Esophagus muscularis mucosa (tissue), 4 donors: ENCODE measurements around the gene VSTM5. TPM values are rescaled to one million over a fixed set of nuclear protein-coding genes. Genes with fewer than 3 reads are reported as not detected.
"Not testable (repeated sequence)": the region's sequence is repeated elsewhere in the genome, so short reads cannot be mapped to it uniquely, and the experiment has no call there.

Source experiments
- DNase-seq: peaks from one replicate; pipeline ENCODE4 v3.0.0-alpha.2; 2017; ENCODE audit errors: extremely low spot score
- H3K27ac ChIP-seq, 4 donors: fragments of 200-600 bp; sonication (generic); replicated peaks in 1 of 4; 1 replicate in 3 of 4; 2 replicates in 1 of 4; pipeline ENCODE4 v1.5.1; 2016 to 2019; ENCODE audit warnings: mild to moderate bottlenecking in 1 of 4
- H3K27me3 ChIP-seq, 4 donors: fragments of 200-600 bp; sonication (generic); one replicate each; pipeline versions ENCODE4 v1.5.1 to v1.6.0; 2016 to 2019
- H3K36me3 ChIP-seq, 4 donors: fragments of 200-600 bp; sonication (generic); one replicate each; pipeline ENCODE4 v1.5.1; 2016 to 2019
- H3K4me1 ChIP-seq, 4 donors: fragments of 200-600 bp; sonication (generic); one replicate each; pipeline ENCODE4 v1.5.1; 2016 to 2019
- H3K4me3 ChIP-seq, 4 donors: fragments of 200-600 bp; sonication (generic); 1 replicate in 2 of 4; 2 replicates in 2 of 4; pipeline ENCODE4 v1.5.1; 2016 to 2019; ENCODE audit warnings: mild to moderate bottlenecking in 4 of 4, moderate library complexity in 1 of 4
- H3K9me3 ChIP-seq, 4 donors: fragments of 200-600 bp; sonication (generic); 1 replicate in 3 of 4; 2 replicates in 1 of 4; pipeline ENCODE4 v1.5.1; 2016 to 2019
- CTCF ChIP-seq, 3 experiments: fragments of 200-600 bp in 2 of 3; fragments of 450-650 bp in 1 of 3; sonication (generic) in 2 of 3; IDR thresholded peaks; one replicate each; pipeline ENCODE4 v1.5.1; 2017 to 2019; ENCODE audit warnings: antibody characterized with exemption in 3 of 3, mild to moderate bottlenecking in 2 of 3, moderate library complexity in 1 of 3
- EP300 ChIP-seq: sonication (generic); formaldehyde crosslinking; IDR thresholded peaks from one replicate; pipeline ENCODE4 v1.6.1; 2017; ENCODE audit warnings: antibody characterized with exemption
- POLR2A ChIP-seq: fragments of 450-650 bp; IDR thresholded peaks from one replicate; pipeline ENCODE4 v1.6.1; 2017; ENCODE audit warnings: antibody characterized with exemption, moderate library complexity, mild to moderate bottlenecking, low read depth
- POLR2AphosphoS5 ChIP-seq, 2 donors: sonication (generic); formaldehyde crosslinking; IDR thresholded peaks; one replicate each; pipeline ENCODE4 v1.6.1; 2017; ENCODE audit warnings: antibody characterized with exemption in 2 of 2
- WGBS: methylation state at CpG from one replicate; pipeline ENCODE4 v1.1.5; 2018; 5-methylcytosine and 5-hydroxymethylcytosine counted together
- intact Hi-C: fragments of 100-400 bp; cut with DNase I; formaldehyde crosslinking; loops from one replicate; pipeline ENCODE4 v1.15.1; 2023
- total RNA-seq, 4 donors: library from RNA; depleted of rRNA; stranded (reverse); fragments of >200 nt; gene quantifications; one replicate each; pipeline versions ENCODE4 v1.1.0 to v1.2.1, GENCODE V29; 2016

VSTM5 gene
- total RNA-seq, 4 donors from 2014 or later, result 0.17 to 0.39 (median 0.17) TPM; not detected in 1

- under 1% methylated on average over 10 of the region's 10 CpGs for WGBS
- TF ChIP-seq POLR2A, result no peak
- no peak for TF ChIP-seq POLR2AphosphoS5 (IDR thresholded peaks at IDR 0.05)
- TF ChIP-seq CTCF (IDR thresholded peaks at IDR 0.05), result no peak
- no peak for TF ChIP-seq EP300
- no peaks in the 10 kb centered on the region for H3K9me3 ChIP-seq
- peak overlapping the region; percentile 80 to 98 (median 85) for H3K4me3 ChIP-seq
- DNase-seq, result no peak
- peaks cover 0 to 11% (median 9%) of the 10 kb centered on the region in 4 donors for H3K36me3 ChIP-seq
- H3K27ac ChIP-seq, result peak overlapping the region; percentile 92 to 99 (median 94)
- H3K4me1 ChIP-seq, result peaks cover 29 to 39% (median 35%) of the 10 kb centered on the region in 4 donors
- intact Hi-C loops, result loop anchor here (2.0 kb wide), 1 partner anchor 43 kb away; the partner anchor contains the start of genes C11orf54 and TAF1D
- H3K27me3 ChIP-seq, result no peaks in the 10 kb centered on the region
These were observed 66.7 kb downstream of the VSTM5 start for GRCh38 chr11:93783765-93784144.

DNA sequence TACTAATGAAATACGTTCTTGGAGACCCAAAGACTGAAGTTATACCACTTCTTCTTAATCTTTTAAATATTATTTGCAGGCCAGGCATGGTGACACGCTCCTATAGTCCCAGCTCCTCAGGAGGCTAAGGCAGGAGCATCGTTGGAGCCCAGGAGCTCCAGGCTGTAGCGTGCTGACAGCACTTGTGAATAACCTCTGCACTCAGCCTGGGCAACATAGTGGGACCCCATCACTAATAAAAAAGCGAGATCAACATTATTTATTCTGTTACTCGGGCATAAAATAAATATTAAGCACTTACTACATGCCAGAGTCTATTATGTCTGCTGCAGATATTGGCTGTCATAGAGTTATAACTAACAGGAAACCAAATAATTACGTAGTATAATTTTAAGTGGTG is 67.1 kb downstream of the VSTM5 start:
- Histone ChIP-seq H3K9me3 (no peaks in the 10 kb centered on the region), H3K27me3 (no peaks in the 10 kb centered on the region), H3K36me3 (peaks cover 0 to 7% (median 5%) of the 10 kb centered on the region in 4 donors), H3K4me1 (peaks cover 29 to 39% (median 35%) of the 10 kb centered on the region in 4 donors), H3K4me3 (peak overlapping the region; percentile 80 to 98 (median 85)), H3K27ac (peak overlapping the region; percentile 92 to 99 (median 94))
- TF ChIP-seq POLR2AphosphoS5 (IDR thresholded peaks at IDR 0.05), result no peak
- DNase-seq, result no peak
- WGBS, result 45% methylated on average over 7 of the region's 7 CpGs
- intact Hi-C loops, result no loop called here

- no peak for DNase-seq
- Histone ChIP-seq H3K36me3 (no peaks in the 10 kb centered on the region), H3K27me3 (no peaks in the 10 kb centered on the region), H3K9me3 (no peaks in the 10 kb centered on the region), H3K4me3 (no peak overlapping the region), H3K27ac (no peak overlapping the region), H3K4me1 (no peaks in the 10 kb centered on the region)
- intact Hi-C loops, result no loop called here
- TF ChIP-seq POLR2AphosphoS5 (IDR thresholded peaks at IDR 0.05) (no peak), POLR2A (no peak), EP300 (no peak), CTCF (IDR thresholded peaks at IDR 0.05) (no peak)
- WGBS, result 56% methylated on average over 2 of the region's 2 CpGs
These were observed 75.1 kb downstream of the VSTM5 start for GRCh38 chr11:93775289-93775688.

- intact Hi-C loops, H3K4me1 ChIP-seq, H3K27me3 ChIP-seq, H3K27ac ChIP-seq, DNase-seq, H3K4me3 ChIP-seq, H3K36me3 ChIP-seq, H3K9me3 ChIP-seq: not testable (repeated sequence)
- 86% methylated on average over 3 of the region's 3 CpGs for WGBS
These were observed 75.9 kb downstream of the VSTM5 start for GRCh38 chr11:93774560-93774959.

GRCh38 chr11:93773601-93774200 is 76.7 kb downstream of the VSTM5 start:
- H3K27me3 ChIP-seq, result no peaks in the 10 kb centered on the region
- H3K36me3 ChIP-seq, result no peaks in the 10 kb centered on the region
- intact Hi-C loops, result no loop called here
- DNase-seq, result no peak
- TF ChIP-seq CTCF (IDR thresholded peaks at IDR 0.05), result no peak
- no peak for TF ChIP-seq EP300
- TF ChIP-seq POLR2AphosphoS5 (IDR thresholded peaks at IDR 0.05), result no peak
- no peak for TF ChIP-seq POLR2A
- H3K4me3 ChIP-seq, result no peak overlapping the region
- no peaks in the 10 kb centered on the region for H3K4me1 ChIP-seq
- no peaks in the 10 kb centered on the region for H3K9me3 ChIP-seq
- no peak overlapping the region for H3K27ac ChIP-seq
- 90% methylated on average over 6 of the region's 10 CpGs for WGBS

- TF ChIP-seq POLR2AphosphoS5 (IDR thresholded peaks at IDR 0.05) (no peak), EP300 (no peak), POLR2A (no peak), CTCF (IDR thresholded peaks at IDR 0.05) (no peak)
- intact Hi-C loops, result no loop called here
- Histone ChIP-seq H3K27me3 (no peaks in the 10 kb centered on the region), H3K36me3 (no peaks in the 10 kb centered on the region), H3K9me3 (no peaks in the 10 kb centered on the region), H3K4me1 (no peaks in the 10 kb centered on the region), H3K27ac (no peak overlapping the region), H3K4me3 (no peak overlapping the region)
- 100% methylated on average over 2 of the region's 3 CpGs for WGBS
- DNase-seq, result no peak
These were observed 77.4 kb downstream of the VSTM5 start for GRCh38 chr11:93773045-93773477.
